Tongue (tissue), 3 donors: ENCODE results near the gene RELL2. TPM values are rescaled to one million over a fixed set of nuclear protein-coding genes. Genes with fewer than 3 reads are reported as not detected.

Source experiments
- DNase-seq: peaks from one replicate; pipeline ENCODE4 v3.0.0-alpha.2; 2015
- small RNA-seq: library from RNA; depleted of rRNA; stranded (forward); fragments of <200 nt; gene quantifications from one replicate; pipeline ENCODE3, GENCODE V24; 2014; ENCODE audit warnings: low replicate concordance
- total RNA-seq: library from RNA; depleted of rRNA; stranded (reverse); fragments of >200 nt; gene quantifications from one replicate; pipeline ENCODE4 v1.2.3, GENCODE V29; 2014

RELL2 gene
- total RNA-seq, 1 donor from 2014 or later = 0.82 TPM

DNA sequence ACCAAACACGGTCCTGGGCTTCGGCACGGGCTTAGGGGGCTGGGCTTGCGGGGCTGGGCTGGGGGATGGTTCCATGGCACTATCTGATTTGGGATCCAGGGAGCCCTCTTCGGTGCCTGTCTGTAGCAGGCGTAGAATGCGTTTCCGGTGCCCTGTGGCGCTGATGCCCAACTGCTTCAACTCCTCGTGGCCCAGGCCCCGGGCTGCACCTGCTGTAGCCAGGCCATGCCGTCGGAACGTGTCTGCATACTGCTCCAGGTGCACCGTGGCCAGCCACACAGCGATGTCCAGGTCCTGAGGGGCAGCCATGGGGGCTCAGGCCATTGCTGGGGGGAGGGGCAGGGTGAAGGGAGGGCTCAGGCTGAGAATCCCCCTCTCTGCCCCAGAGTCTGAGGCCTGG is 43.4 kb downstream of the RELL2 start:
- no peak for DNase-seq

DNA sequence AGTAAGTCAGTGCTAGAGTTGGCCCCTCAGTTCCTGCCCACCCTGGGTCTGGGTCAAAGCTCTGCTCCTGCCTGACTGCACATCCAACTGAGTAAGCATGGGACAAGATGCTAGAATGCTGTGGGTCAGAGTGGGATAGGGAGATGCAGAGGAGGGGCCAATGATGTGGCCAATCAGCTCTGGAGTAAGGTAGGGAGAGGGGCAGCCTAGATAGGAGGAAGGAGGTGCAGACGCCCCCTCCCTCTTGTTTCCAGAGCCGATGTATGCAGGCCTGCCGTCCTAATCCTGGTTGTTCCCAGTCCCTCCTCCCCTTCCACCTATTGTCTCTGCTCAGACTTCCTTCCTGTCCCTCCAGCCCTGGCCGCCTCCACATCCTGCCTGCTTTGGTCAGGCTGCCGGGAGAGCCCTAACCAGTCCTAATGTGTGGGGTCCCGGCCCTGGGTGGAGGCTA is 44.0 kb downstream of the RELL2 start:
- DNase-seq = peak; percentile 41

DNA sequence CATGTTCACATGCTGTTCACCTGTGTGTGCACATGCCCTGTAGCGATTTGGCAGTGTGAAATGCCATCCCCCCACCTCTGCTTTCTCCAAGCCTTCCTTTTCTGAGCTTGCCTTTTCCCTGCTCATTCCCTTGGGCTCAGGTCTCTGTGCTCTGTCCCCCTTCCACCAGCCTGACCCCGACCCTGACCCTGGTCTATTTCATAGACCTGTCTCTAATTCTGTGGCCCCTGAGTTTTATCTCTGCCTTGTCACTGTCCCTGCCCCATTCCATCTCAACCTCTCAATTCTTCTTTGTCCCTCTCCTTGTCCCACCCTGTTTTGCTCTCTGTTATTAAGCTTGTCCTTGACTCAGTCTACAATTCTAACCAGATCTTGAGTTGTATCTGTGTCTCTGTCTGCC is 44.5 kb downstream of the RELL2 start:
- DNase-seq = no peak

GRCh38 chr5:141681695-141682641 is 45.2 kb downstream of the RELL2 start, which contains the start of gene ARAP3:
TSS of gene ARAP3 (minus strand) at chr5:141682230. CDS start at chr5:141680486, 1,744 bp downstream.
- peak; percentile 66 for DNase-seq

- no peak for DNase-seq
Measured at GRCh38 chr5:141683596-141684141, 46.9 kb downstream of the RELL2 start.

- no peak for DNase-seq
Measured at GRCh38 chr5:141685591-141685990, 48.8 kb downstream of the RELL2 start.

GRCh38 chr5:141686648-141687416 is 50.0 kb downstream of the RELL2 start:
- no peak for DNase-seq

Small RNA genes lying within 50 kb of the gene (small RNA-seq; reads per million reads assigned to genes)
- gene RPS27AP10 = not detected

Other genes starting within 250 kb of the RELL2 start
- gene PCDHGB4, start 249.3 kb upstream of the RELL2 start, total RNA-seq = 5.9 TPM
- 3.0 TPM for gene PCDHGA8, start 244.4 kb upstream of the RELL2 start, total RNA-seq
- 11.3 TPM for gene PCDHGB5, start 239.1 kb upstream of the RELL2 start, total RNA-seq
- gene PCDHGA9, start 234.2 kb upstream of the RELL2 start, total RNA-seq = 12.2 TPM
- 9.3 TPM for gene PCDHGB6, start 229.0 kb upstream of the RELL2 start, total RNA-seq
- 6.1 TPM for gene PCDHGA10, start 224.0 kb upstream of the RELL2 start, total RNA-seq
- 10.3 TPM for gene PCDHGB7, start 219.3 kb upstream of the RELL2 start, total RNA-seq
- gene PCDHGA11, start 215.9 kb upstream of the RELL2 start, total RNA-seq = 7.5 TPM
- gene PCDHGA12, start 206.5 kb upstream of the RELL2 start, total RNA-seq = 5.1 TPM
- 104 TPM for gene PCDHGC3, start 161.0 kb upstream of the RELL2 start, total RNA-seq
- 7.9 TPM for gene PCDHGC4, start 152.0 kb upstream of the RELL2 start, total RNA-seq
- gene PCDHGC5, start 147.9 kb upstream of the RELL2 start, total RNA-seq = 3.1 TPM
- gene DIAPH1, start 18.0 kb upstream of the RELL2 start, total RNA-seq = 33.2 TPM
- gene HDAC3, start 148 bp upstream of the RELL2 start, total RNA-seq = 33.2 TPM
- gene FCHSD1, start 14.4 kb downstream of the RELL2 start, total RNA-seq = 10.1 TPM
- 10.9 TPM for gene ARAP3, start 45.2 kb downstream of the RELL2 start, total RNA-seq
- 24.0 TPM for gene PCDH1, start 241.4 kb downstream of the RELL2 start, total RNA-seq